Measurements from ENCODE around the gene GPM6B.
"Not testable (repeated sequence)": the region's sequence is repeated elsewhere in the genome, so short reads cannot be mapped to it uniquely, and the experiment has no call there.

Gene GPM6B

GRCh38 chrX:13742397-13743176, 74.3 kb downstream of the GPM6B start:
- DNase-seq (ENCODE audit: insufficient read length, low spot score) (peak; percentile 8), FAIRE-seq (peak; percentile 98)
- 0 out of 2 replicates have a peak, but pooled peaks have one; percentile 60 for TF ChIP-seq POU2F2 (IDR thresholded peaks at IDR 0.05; ENCODE audit: low read depth, low read length)
- TF ChIP-seq POLR2A (IDR thresholded peaks at IDR 0.05; ENCODE audit: low read depth, low read length): no peak
- TF ChIP-seq SPI1 (IDR thresholded peaks at IDR 0.05; ENCODE audit: low read depth, low read length): no peak
- no peak for TF ChIP-seq TAF1 (IDR thresholded peaks at IDR 0.05; ENCODE audit: low read depth, low read length)

- FAIRE-seq (peak; percentile 9), DNase-seq (ENCODE audit: insufficient read length, low spot score) (no peak)
Observed at GRCh38 chrX:13741695-13742094, 75.2 kb downstream of the GPM6B start.

GRCh38 chrX:13734278-13735172, 82.4 kb downstream of the GPM6B start, which contains the start of the genes OFD1 and TRAPPC2:
Gene OFD1 (plus strand): TSS chrX:13734748. CDS start chrX:13735072, 324 bp downstream.
Gene TRAPPC2 (minus strand): TSS chrX:13734620. CDS start chrX:13719963, 14,657 bp downstream.
- peak; percentile 2; the same call in 1 of the 2 replicates for TF ChIP-seq POU2F2 (IDR thresholded peaks at IDR 0.05; ENCODE audit: low read depth, low read length)
- TF ChIP-seq POLR2A (IDR thresholded peaks at IDR 0.05; ENCODE audit: low read depth, low read length): peak; percentile 80
- 0 out of 2 replicates have a peak, but pooled peaks have one; percentile 31 for TF ChIP-seq TAF1 (IDR thresholded peaks at IDR 0.05; ENCODE audit: low read depth, low read length)
- TF ChIP-seq SPI1 (IDR thresholded peaks at IDR 0.05; ENCODE audit: low read depth, low read length): no peak
- TF ChIP-seq POLR2AphosphoS5 (IDR thresholded peaks at IDR 0.05; ENCODE audit: low read depth, low read length): peak; percentile 57; the same call in 1 of the 2 replicates
- TF ChIP-seq PAX5 (IDR thresholded peaks at IDR 0.05; ENCODE audit: insufficient read depth, low read length, severe bottlenecking): peak; percentile 69
- FAIRE-seq: peak; percentile 99

More at GRCh38 chrX:13741695-13742094, 75.2 kb downstream of the GPM6B start:
- no peak for TF ChIP-seq POU2F2 (IDR thresholded peaks at IDR 0.05; ENCODE audit: low read depth, low read length)

GRCh38 chrX:13733506-13733905, 83.4 kb downstream of the GPM6B start:
- DNase-seq (ENCODE audit: insufficient read length, low spot score) (no peak), FAIRE-seq (no peak)
- TF ChIP-seq POU2F2 (IDR thresholded peaks at IDR 0.05; ENCODE audit: low read depth, low read length) (no peak), PAX5 (IDR thresholded peaks at IDR 0.05; ENCODE audit: insufficient read depth, low read length, severe bottlenecking) (no peak), TAF1 (IDR thresholded peaks at IDR 0.05; ENCODE audit: low read depth, low read length) (no peak), POLR2A (IDR thresholded peaks at IDR 0.05; ENCODE audit: low read depth, low read length) (no peak), POLR2AphosphoS5 (IDR thresholded peaks at IDR 0.05; ENCODE audit: low read depth, low read length) (no peak), SPI1 (IDR thresholded peaks at IDR 0.05; ENCODE audit: low read depth, low read length) (no peak)

More at GRCh38 chrX:13734278-13735172, 82.4 kb downstream of the GPM6B start, which contains the start of the genes OFD1 and TRAPPC2:
- peak; percentile 60 for DNase-seq (ENCODE audit: insufficient read length, low spot score)

GRCh38 chrX:13732246-13733067, 84.4 kb downstream of the GPM6B start:
- FAIRE-seq (no peak), DNase-seq (ENCODE audit: insufficient read length, low spot score) (no peak)
- peak; percentile 38; the same call in 1 of the 2 replicates for TF ChIP-seq SPI1 (IDR thresholded peaks at IDR 0.05; ENCODE audit: low read depth, low read length)
- TF ChIP-seq POLR2AphosphoS5 (IDR thresholded peaks at IDR 0.05; ENCODE audit: low read depth, low read length): no peak
- TF ChIP-seq PAX5 (IDR thresholded peaks at IDR 0.05; ENCODE audit: insufficient read depth, low read length, severe bottlenecking): no peak
- no peak for TF ChIP-seq POLR2A (IDR thresholded peaks at IDR 0.05; ENCODE audit: low read depth, low read length)
- no peak for TF ChIP-seq POU2F2 (IDR thresholded peaks at IDR 0.05; ENCODE audit: low read depth, low read length)
- TF ChIP-seq TAF1 (IDR thresholded peaks at IDR 0.05; ENCODE audit: low read depth, low read length): no peak

DNA sequence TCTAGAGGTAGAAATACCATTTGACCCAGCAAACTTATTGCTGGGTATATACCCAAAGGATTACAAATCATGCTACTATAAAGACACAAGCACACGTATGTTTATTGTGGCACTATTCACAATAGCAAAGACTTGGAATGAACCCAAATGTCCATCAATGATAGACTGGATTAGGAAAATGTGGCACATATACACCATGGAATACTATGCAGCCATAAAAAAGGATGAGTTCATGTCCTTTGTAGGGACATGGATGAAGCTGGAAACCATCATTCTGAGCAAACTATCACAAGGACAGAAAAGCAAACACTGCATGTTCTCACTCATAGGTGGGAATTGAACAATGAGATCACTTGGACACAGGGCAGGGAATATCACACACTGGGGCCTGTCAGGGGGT, 86.4 kb downstream of the GPM6B start:
- not testable (repeated sequence) for FAIRE-seq; DNase-seq (ENCODE audit: insufficient read length, low spot score)

DNA sequence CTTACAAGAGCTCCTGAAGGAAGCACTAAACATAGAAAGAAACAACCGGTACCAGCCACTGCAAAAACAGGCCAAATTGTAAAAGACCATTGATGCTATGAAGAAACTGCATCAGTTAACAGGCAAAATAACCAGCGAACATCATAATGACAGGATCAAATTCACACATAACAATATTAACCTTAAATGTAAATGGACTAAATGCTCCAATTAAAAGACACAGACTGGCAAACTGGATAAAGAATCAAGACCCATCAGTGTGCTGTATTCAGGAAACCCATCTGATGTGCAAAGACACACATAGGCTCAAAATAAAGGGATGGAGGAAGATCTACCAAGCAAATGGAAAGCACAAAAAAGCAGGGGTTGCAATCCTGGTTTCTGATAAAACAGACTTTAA, 90.3 kb downstream of the GPM6B start:
- not testable (repeated sequence) for FAIRE-seq; DNase-seq (ENCODE audit: insufficient read length, low spot score)

DNA sequence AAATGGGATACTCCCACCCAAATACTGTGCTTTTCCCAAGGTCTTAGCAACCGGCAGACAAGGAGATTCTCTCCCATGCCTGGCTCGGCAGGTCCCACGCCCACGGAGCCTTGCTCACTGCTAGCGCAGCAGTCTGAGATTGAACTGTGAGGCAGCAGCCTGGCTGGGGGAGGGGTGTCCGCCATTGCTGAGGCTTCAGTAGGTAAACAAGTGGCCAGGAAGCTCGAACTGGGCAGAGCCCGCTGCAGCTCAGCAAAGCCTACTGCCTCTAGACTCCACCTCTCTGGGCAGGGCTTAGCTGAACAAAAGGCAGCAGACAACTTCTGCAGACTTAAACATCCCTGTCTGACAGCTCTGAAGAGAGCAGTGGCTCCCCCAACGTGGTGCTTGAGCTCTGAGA, 92.0 kb downstream of the GPM6B start:
- DNase-seq (ENCODE audit: insufficient read length, low spot score); FAIRE-seq: not testable (repeated sequence)

GRCh38 chrX:13721819-13722519, 94.9 kb downstream of the GPM6B start:
- TF ChIP-seq SPI1 (IDR thresholded peaks at IDR 0.05; ENCODE audit: low read depth, low read length): no peak
- TF ChIP-seq POU2F2 (IDR thresholded peaks at IDR 0.05; ENCODE audit: low read depth, low read length): no peak
- no peak for TF ChIP-seq TAF1 (IDR thresholded peaks at IDR 0.05; ENCODE audit: low read depth, low read length)
- no peak for TF ChIP-seq POLR2A (IDR thresholded peaks at IDR 0.05; ENCODE audit: low read depth, low read length)
- no peak for TF ChIP-seq POLR2AphosphoS5 (IDR thresholded peaks at IDR 0.05; ENCODE audit: low read depth, low read length)
- no peak for TF ChIP-seq PAX5 (IDR thresholded peaks at IDR 0.05; ENCODE audit: insufficient read depth, low read length, severe bottlenecking)
- DNase-seq (ENCODE audit: insufficient read length, low spot score) (no peak), FAIRE-seq (no peak)
